Body of pancreas (tissue), 4 donors: ENCODE measurements around the gene CTF1. TPM values are rescaled to one million over a fixed set of nuclear protein-coding genes. Genes with fewer than 3 reads are reported as not detected.

Experiments
- ATAC-seq: fragments of 150-250 bp; one replicate; pipeline ENCODE4 v1.9.1; 2016
- DNase-seq, 4 donors: peaks; one replicate each; pipeline ENCODE4 v3.0.0-alpha.2; 2019
- H3K27ac ChIP-seq, 4 donors: fragments of 200-600 bp; sonication (generic); 1 replicate in 3 of 4; 2 replicates in 1 of 4; pipeline versions ENCODE4 v1.5.1 to v1.6.1; 2016 to 2019; ENCODE audit warnings: mild to moderate bottlenecking in 1 of 4, mixed read lengths in 1 of 4, moderate library complexity in 1 of 4
- H3K27me3 ChIP-seq, 2 donors: fragments of 200-600 bp; sonication (generic); one replicate each; pipeline ENCODE4 v1.6.0; 2016; ENCODE audit warnings: mild to moderate bottlenecking in 1 of 2
- H3K36me3 ChIP-seq, 2 donors: fragments of 200-600 bp; sonication (generic); replicated peaks in 1 of 2; 2 replicates each; pipeline ENCODE4 v1.5.1; 2016; ENCODE audit warnings: low read depth in 2 of 2; ENCODE audit not compliant: insufficient read depth in 1 of 2
- H3K4me1 ChIP-seq: fragments of 200-600 bp; sonication (generic); one replicate; pipeline ENCODE4 v1.6.0; 2016
- H3K4me3 ChIP-seq, 2 donors: fragments of 200-600 bp; sonication (generic); 1 replicate in 1 of 2; 2 replicates in 1 of 2; pipeline ENCODE4 v1.5.1; 2016 to 2019
- H3K9me3 ChIP-seq, 3 donors: fragments of 200-600 bp; sonication (generic); 1 replicate in 2 of 3; 2 replicates in 1 of 3; pipeline ENCODE4 v1.5.1; 2016
- CTCF ChIP-seq, 7 experiments: fragments of 450-650 bp in 4 of 7; fragments of 200-600 bp in 3 of 7; sonication (generic) in 3 of 7; IDR thresholded peaks; one replicate each; pipeline ENCODE4 v1.5.1; 2016 to 2019; ENCODE audit warnings: antibody characterized with exemption in 7 of 7
- POLR2A ChIP-seq, 3 donors: fragments of 450-650 bp; IDR thresholded peaks; one replicate each; pipeline ENCODE4 v1.6.1; 2016; ENCODE audit warnings: antibody characterized with exemption in 3 of 3, mild to moderate bottlenecking in 2 of 3
- WGBS, 2 donors: methylation state at CpG; one replicate each; pipeline ENCODE4 v1.1.5; 2017; 5-methylcytosine and 5-hydroxymethylcytosine counted together
- intact Hi-C: fragments of 100-400 bp; cut with DNase I; formaldehyde crosslinking; loops from one replicate; pipeline ENCODE4 v1.15.1; 2023
- total RNA-seq, 2 donors: library from RNA; depleted of rRNA; stranded (reverse); fragments of >200 nt; gene quantifications; one replicate each; pipeline ENCODE4 v1.1.0, GENCODE V29; 2016

The CTF1 gene
- total RNA-seq, 2 donors from 2014 or later, result 1.0 to 2.0 TPM

- no peak for TF ChIP-seq CTCF (IDR thresholded peaks at IDR 0.05)
- Histone ChIP-seq H3K9me3 (no peaks in the 10 kb centered on the region), H3K4me3 (no peak overlapping the region), H3K4me1 (peaks cover 14% of the 10 kb centered on the region), H3K27me3 (no peaks in the 10 kb centered on the region), H3K27ac (no peak overlapping the region), H3K36me3 (peaks cover 0 to 4% of the 10 kb centered on the region in 2 donors)
- DNase-seq, result peak; percentile 49 to 71 (median 58)
- 53 to 84% methylated on average over 7 to 13 of the region's 15 CpGs for WGBS, 2 donors
- ATAC-seq, result no peak
- intact Hi-C loops, result no loop called here
These were observed 31.5 kb downstream of the CTF1 start for GRCh38 chr16:30927789-30928378.

- TF ChIP-seq POLR2A (IDR thresholded peaks at IDR 0.05), result no peak
- no peak for TF ChIP-seq CTCF (IDR thresholded peaks at IDR 0.05)
- DNase-seq, result no peak
- no peaks in the 10 kb centered on the region for H3K9me3 ChIP-seq
- no peak overlapping the region for H3K4me3 ChIP-seq
- H3K36me3 ChIP-seq, result peaks cover 0 to 4% of the 10 kb centered on the region in 2 donors
- ATAC-seq, result no peak
- H3K4me1 ChIP-seq, result peaks cover 14% of the 10 kb centered on the region
- no peaks in the 10 kb centered on the region for H3K27me3 ChIP-seq
- WGBS, 2 donors, result 92% methylated on average over 9 to 11 of the region's 11 CpGs
- no peak overlapping the region for H3K27ac ChIP-seq
- intact Hi-C loops, result no loop called here
These were observed 32.0 kb downstream of the CTF1 start for GRCh38 chr16:30928390-30928789.

GRCh38 chr16:30929167-30929566, 32.8 kb downstream of the CTF1 start:
- ATAC-seq, result no peak
- Histone ChIP-seq H3K4me1 (peaks cover 14% of the 10 kb centered on the region), H3K4me3 (no peak overlapping the region), H3K27me3 (no peaks in the 10 kb centered on the region), H3K27ac (no peak overlapping the region), H3K36me3 (peaks cover 0 to 4% of the 10 kb centered on the region in 2 donors), H3K9me3 (no peaks in the 10 kb centered on the region)
- WGBS, 2 donors, result 65 to 87% methylated on average over 6 to 7 of the region's 7 CpGs
- TF ChIP-seq CTCF (IDR thresholded peaks at IDR 0.05) (no peak), POLR2A (IDR thresholded peaks at IDR 0.05) (no peak)
- intact Hi-C loops, result no loop called here
- DNase-seq, result no peak

GRCh38 chr16:30930160-30930571, 33.8 kb downstream of the CTF1 start:
- Histone ChIP-seq H3K27ac (no peak overlapping the region), H3K36me3 (peaks cover 0 to 4% of the 10 kb centered on the region in 2 donors), H3K4me1 (peaks cover 4% of the 10 kb centered on the region), H3K4me3 (no peak overlapping the region), H3K9me3 (no peaks in the 10 kb centered on the region), H3K27me3 (no peaks in the 10 kb centered on the region)
- 86 to 90% methylated on average over 2 to 7 of the region's 35 CpGs for WGBS, 2 donors
- intact Hi-C loops, result no loop called here
- TF ChIP-seq CTCF (IDR thresholded peaks at IDR 0.05), result no peak
- TF ChIP-seq POLR2A (IDR thresholded peaks at IDR 0.05), result no peak
- no peak for ATAC-seq
- DNase-seq, result no peak

- TF ChIP-seq POLR2A (IDR thresholded peaks at IDR 0.05) (no peak), CTCF (IDR thresholded peaks at IDR 0.05) (no peak)
- WGBS, 2 donors, result 67 to 71% methylated on average over 12 of the region's 12 CpGs
- no peak overlapping the region for H3K4me3 ChIP-seq
- intact Hi-C loops, result no loop called here
- no peak for DNase-seq
- no peak for ATAC-seq
- peaks cover 0 to 4% of the 10 kb centered on the region in 2 donors for H3K36me3 ChIP-seq
- H3K27me3 ChIP-seq, result no peaks in the 10 kb centered on the region
- no peak overlapping the region for H3K27ac ChIP-seq
- no peaks in the 10 kb centered on the region for H3K9me3 ChIP-seq
- H3K4me1 ChIP-seq, result no peaks in the 10 kb centered on the region
These were observed 34.7 kb downstream of the CTF1 start for GRCh38 chr16:30931068-30931650.
